Astrocyte (in vitro differentiated cells and primary cell): ENCODE data around the gene CCDC169. TPM values are rescaled to one million over a fixed set of nuclear protein-coding genes. Genes with fewer than 3 reads are reported as not detected.

Source experiments
- DNase-seq: peaks from one replicate; pipeline ENCODE4 v3.0.0-alpha.2; 2010; ENCODE audit warnings: low read depth
- FAIRE-seq: peaks from 2 replicates; lab custom pipeline; 2011; peaks lifted over from hg19 to GRCh38; lab: Jason Lieb, UNC
- H2AFZ ChIP-seq: 2 replicates; pipeline ENCODE4 v1.6.0; 2012; ENCODE audit warnings: low read depth, low read length, inconsistent platforms
- H3K27ac ChIP-seq: 2 replicates; pipeline ENCODE4 v1.5.1; 2011; ENCODE audit warnings: low read depth, low read length, inconsistent platforms
- H3K27me3 ChIP-seq: 2 replicates; pipeline ENCODE4 v1.6.0; 2011; ENCODE audit warnings: low read length, inconsistent platforms; ENCODE audit not compliant: insufficient read depth
- H3K36me3 ChIP-seq: 2 replicates; pipeline ENCODE4 v1.5.1; 2011; ENCODE audit warnings: low read length, inconsistent platforms; ENCODE audit not compliant: insufficient read depth
- H3K4me1 ChIP-seq: 2 replicates; pipeline ENCODE4 v1.5.1; 2011; ENCODE audit warnings: low read length, inconsistent platforms; ENCODE audit not compliant: insufficient read depth
- H3K4me2 ChIP-seq: 2 replicates; pipeline ENCODE4 v1.6.0; 2012; ENCODE audit warnings: low read length, inconsistent platforms
- H3K4me3 ChIP-seq: 2 replicates; pipeline ENCODE4 v1.5.1; 2011; ENCODE audit warnings: low read depth, mild to moderate bottlenecking, low read length, inconsistent platforms; ENCODE audit not compliant: insufficient read depth
- H3K79me2 ChIP-seq: 2 replicates; pipeline ENCODE4 v1.6.0; 2012; ENCODE audit warnings: mild to moderate bottlenecking, low read length, inconsistent platforms; ENCODE audit not compliant: insufficient read depth
- H3K9ac ChIP-seq: 2 replicates; pipeline ENCODE4 v1.6.0; 2012; ENCODE audit warnings: mild to moderate bottlenecking, low read length, inconsistent platforms
- H3K9me3 ChIP-seq: 2 replicates; pipeline ENCODE4 v1.5.1; 2012; ENCODE audit warnings: low read depth, mild to moderate bottlenecking, low read length, inconsistent platforms; ENCODE audit not compliant: insufficient read depth
- H4K20me1 ChIP-seq: 2 replicates; pipeline ENCODE4 v1.6.0; 2012; ENCODE audit warnings: low read length, inconsistent platforms; ENCODE audit not compliant: insufficient read depth
- H3K27ac Mint-ChIP-seq: one replicate; pipeline ENCODE4 v1.8.0; 2021; ENCODE audit warnings: mild to moderate bottlenecking, mixed read lengths; ENCODE audit not compliant: unreplicated experiment
- H3K27me3 Mint-ChIP-seq: one replicate; pipeline ENCODE4 v1.8.0; 2021; ENCODE audit warnings: low read depth, mixed read lengths; ENCODE audit not compliant: unreplicated experiment
- H3K36me3 Mint-ChIP-seq: one replicate; pipeline ENCODE4 v1.8.0; 2021; ENCODE audit warnings: low read depth, mixed read lengths; ENCODE audit not compliant: unreplicated experiment
- H3K4me1 Mint-ChIP-seq: one replicate; pipeline ENCODE4 v1.8.0; 2021; ENCODE audit warnings: low read depth, mixed read lengths; ENCODE audit not compliant: unreplicated experiment
- H3K4me3 Mint-ChIP-seq: one replicate; pipeline ENCODE4 v1.8.0; 2021; ENCODE audit warnings: mild to moderate bottlenecking, moderate library complexity, mixed read lengths; ENCODE audit not compliant: unreplicated experiment
- H3K9me3 Mint-ChIP-seq: one replicate; pipeline ENCODE4 v1.8.0; 2021; ENCODE audit warnings: mild to moderate bottlenecking, mixed read lengths; ENCODE audit not compliant: unreplicated experiment
- CTCF ChIP-seq: IDR thresholded peaks from 2 replicates; pipeline ENCODE4 v1.5.1; 2011; ENCODE audit warnings: low read depth, mild to moderate bottlenecking, inconsistent platforms, low read length, moderate library complexity; ENCODE audit not compliant: insufficient read depth
- EZH2 ChIP-seq: IDR thresholded peaks from 2 replicates; pipeline ENCODE4 v1.6.1; 2012; ENCODE audit warnings: mild to moderate bottlenecking, low read length, inconsistent platforms; ENCODE audit not compliant: insufficient read depth
- total RNA-seq: library from RNA; stranded (reverse); gene quantifications from 2 replicates; pipeline ENCODE4 v1.2.1, GENCODE V29; 2021

The CCDC169 gene
- total RNA-seq, 1 donor from 2014 or later, result 0.98 TPM

GRCh38 chr13:36231236-36231635, 66.4 kb downstream of the CCDC169 start:
- no peak for TF ChIP-seq EZH2
- TF ChIP-seq CTCF, result no peak
- no peak for DNase-seq
- H3K27ac Mint-ChIP-seq, result no peak overlapping the region

GRCh38 chr13:36224730-36225129, 72.9 kb downstream of the CCDC169 start:
- Histone ChIP-seq H3K4me2 (no peak overlapping the region), H3K27ac (no peak overlapping the region), H3K4me1 (no peaks in the 10 kb centered on the region), H3K9me3 (peaks cover 4% of the 10 kb centered on the region), H3K9ac (no peak overlapping the region), H3K79me2 (no peaks in the 10 kb centered on the region), H3K27me3 (no peaks in the 10 kb centered on the region), H3K36me3 (no peaks in the 10 kb centered on the region), H3K4me3 (no peak overlapping the region), H4K20me1 (no peaks in the 10 kb centered on the region), H2AFZ (no peak overlapping the region)
- FAIRE-seq (no peak), DNase-seq (no peak)
- TF ChIP-seq CTCF (no peak), EZH2 (no peak)
- Mint-ChIP-seq H3K4me3 (no peak overlapping the region), H3K27ac (no peak overlapping the region), H3K4me1 (no peaks in the 10 kb centered on the region), H3K9me3 (peaks cover 15% of the 10 kb centered on the region), H3K27me3 (no peaks in the 10 kb centered on the region), H3K36me3 (no peaks in the 10 kb centered on the region)

More at GRCh38 chr13:36231236-36231635, 66.4 kb downstream of the CCDC169 start:
- Histone ChIP-seq H3K4me1 (no peaks in the 10 kb centered on the region), H3K27ac (no peak overlapping the region), H3K9me3 (no peaks in the 10 kb centered on the region), H3K9ac (no peak overlapping the region), H2AFZ (no peak overlapping the region), H3K27me3 (no peaks in the 10 kb centered on the region), H3K79me2 (no peaks in the 10 kb centered on the region), H4K20me1 (no peaks in the 10 kb centered on the region), H3K36me3 (no peaks in the 10 kb centered on the region), H3K4me3 (no peak overlapping the region), H3K4me2 (no peak overlapping the region)
- H3K4me1 Mint-ChIP-seq, result no peaks in the 10 kb centered on the region
- H3K9me3 Mint-ChIP-seq, result peaks cover 3% of the 10 kb centered on the region
- FAIRE-seq, result no peak
- H3K4me3 Mint-ChIP-seq, result no peak overlapping the region
- H3K27me3 Mint-ChIP-seq, result no peaks in the 10 kb centered on the region
- no peaks in the 10 kb centered on the region for H3K36me3 Mint-ChIP-seq

GRCh38 chr13:36219883-36220282, 77.7 kb downstream of the CCDC169 start:
- Histone ChIP-seq H3K9me3 (no peaks in the 10 kb centered on the region), H3K4me2 (no peak overlapping the region), H4K20me1 (no peaks in the 10 kb centered on the region), H3K4me1 (no peaks in the 10 kb centered on the region), H3K36me3 (no peaks in the 10 kb centered on the region), H2AFZ (no peak overlapping the region), H3K27ac (no peak overlapping the region), H3K27me3 (no peaks in the 10 kb centered on the region), H3K4me3 (no peak overlapping the region), H3K79me2 (no peaks in the 10 kb centered on the region), H3K9ac (no peak overlapping the region)
- H3K27me3 Mint-ChIP-seq, result no peaks in the 10 kb centered on the region
- DNase-seq (no peak), FAIRE-seq (no peak)
- H3K4me1 Mint-ChIP-seq, result peaks cover 3% of the 10 kb centered on the region
- no peak overlapping the region for H3K4me3 Mint-ChIP-seq
- TF ChIP-seq CTCF (no peak), EZH2 (no peak)
- peaks cover 9% of the 10 kb centered on the region for H3K9me3 Mint-ChIP-seq
- H3K36me3 Mint-ChIP-seq, result no peaks in the 10 kb centered on the region
- H3K27ac Mint-ChIP-seq, result no peak overlapping the region
